K562 (cell line): ENCODE measurements around the gene USP48. TPM values are rescaled to one million over a fixed set of nuclear protein-coding genes. Genes with fewer than 3 reads are reported as not detected.

Experiments used
- EP400 ChIP-seq: fragments of 450-650 bp; IDR thresholded peaks from 2 replicates; pipeline ENCODE4 v1.6.1; 2017; ENCODE audit warnings: antibody characterized with exemption, mild to moderate bottlenecking, moderate library complexity
- EZH2 ChIP-seq: IDR thresholded peaks from 2 replicates; pipeline ENCODE4 v1.6.1; 2012; ENCODE audit warnings: low read depth, mild to moderate bottlenecking, inconsistent platforms, low read length, borderline replicate concordance
- FOS ChIP-seq: IDR thresholded peaks from 3 replicates; pipeline ENCODE4 v1.6.1; 2011; ENCODE audit not compliant: insufficient read length; ENCODE audit errors: extremely low read depth
- FUS ChIP-seq: fragments of 200-400 bp; formaldehyde crosslinking; optimal IDR thresholded peaks from 2 replicates; pipeline ENCODE3; 2017; ENCODE audit warnings: low read depth, low read length
- GTF2F1 ChIP-seq: IDR thresholded peaks from 2 replicates; pipeline ENCODE4 v1.6.1; 2011; ENCODE audit warnings: low read depth, low read length, improper control_type of control experiment
- LARP7 ChIP-seq: fragments of 450-650 bp; IDR thresholded peaks from 2 replicates; pipeline ENCODE4 v1.6.1; 2016
- MAFF ChIP-seq: IDR thresholded peaks from 2 replicates; pipeline ENCODE4 v1.6.1; 2012; ENCODE audit warnings: low read length, improper control_type of control experiment
- NFE2 ChIP-seq: IDR thresholded peaks from 2 replicates; pipeline ENCODE4 v1.6.1; 2014; ENCODE audit warnings: antibody characterized with exemption, low read depth
- OTX1 ChIP-seq: fragments of 450-650 bp; formaldehyde crosslinking; IDR thresholded peaks from 2 replicates; pipeline ENCODE4 v1.4.0; 2022; ENCODE audit warnings: mild to moderate bottlenecking
- PHTF2 ChIP-seq: fragments of 250-450 bp; sonication (Bioruptor Pico); IDR thresholded peaks from 2 replicates; pipeline ENCODE4 v1.5.0; 2021; ENCODE audit warnings: mild to moderate bottlenecking
- RBM14 ChIP-seq: fragments of 200-400 bp; formaldehyde crosslinking; IDR thresholded peaks from 2 replicates; pipeline ENCODE4 v1.6.1; 2018; ENCODE audit warnings: low read depth, mild to moderate bottlenecking, low read length, moderate library complexity, borderline replicate concordance; ENCODE audit not compliant: insufficient read depth
- RUNX1 ChIP-seq: sonication (generic); IDR thresholded peaks from 2 replicates; pipeline ENCODE4 v1.6.1; 2016; ENCODE audit warnings: antibody characterized with exemption, low read depth
- SMARCE1 ChIP-seq: fragments of 450-650 bp; IDR thresholded peaks from 2 replicates; pipeline ENCODE4 v1.7.1; 2016; ENCODE audit warnings: mild to moderate bottlenecking
- TAF1 ChIP-seq: IDR thresholded peaks from 2 replicates; pipeline ENCODE4 v1.6.1; 2011; ENCODE audit warnings: mild to moderate bottlenecking, low read length, moderate library complexity; ENCODE audit not compliant: insufficient read depth, control insufficient read depth, severe bottlenecking; ENCODE audit errors: extremely low read depth
- TOE1 ChIP-seq, 2 experiments: fragments of 450-650 bp in 1 of 2; sonication (generic) in 1 of 2; formaldehyde crosslinking in 1 of 2; IDR thresholded peaks; 2 replicates each; pipeline versions ENCODE4 v1.7.1 to v1.8.0; 2016 to 2022; ENCODE audit warnings: borderline replicate concordance in 2 of 2, mild to moderate bottlenecking in 2 of 2, antibody characterized with exemption in 1 of 2, inconsistent platforms in 1 of 2, low read depth in 1 of 2, missing genetic modification reagents in 1 of 2, moderate library complexity in 1 of 2
- WHSC1 ChIP-seq: IDR thresholded peaks from one replicate; pipeline ENCODE4 v1.6.1; 2012; ENCODE audit warnings: low read length, control low read depth, inconsistent platforms
- ZBTB7A ChIP-seq: IDR thresholded peaks from 2 replicates; pipeline ENCODE4 v1.6.1; 2011; ENCODE audit warnings: low read depth, mild to moderate bottlenecking, low read length, moderate library complexity, borderline replicate concordance; ENCODE audit not compliant: control insufficient read depth
- ZHX1 ChIP-seq: fragments of 150-350 bp; conservative IDR thresholded peaks from 2 replicates; pipeline ENCODE4 v1.6.1; 2014; ENCODE audit warnings: low read length
- ZNF23 ChIP-seq: fragments of 250-450 bp; sonication (Bioruptor Pico); IDR thresholded peaks from 2 replicates; pipeline ENCODE4 v1.4.0; 2020; ENCODE audit warnings: mild to moderate bottlenecking
- polyA plus RNA-seq, 8 experiments: library from polyadenylated mRNA; depleted of rRNA in 4 of 8; stranded (reverse) in 5 of 8; unstranded in 3 of 8; fragments of >200 nt; fragmentation: Nextera tagmentation in 2 of 8; fragmentation: Illumina TruSeq in 1 of 8; extraction: Ambion mirVana in 2 of 8; extraction: Trizol in 1 of 8; gene quantifications; 2 replicates each; pipeline versions ENCODE4 v1.2.1 to v1.2.3, GENCODE V29; 2011 to 2014; ENCODE audit warnings: inconsistent platforms in 1 of 8, missing spikeins in 1 of 8
- total RNA-seq, 7 experiments: library from RNA; depleted of rRNA in 6 of 7; stranded (reverse); fragments of >200 nt in 6 of 7; fragmentation: Illumina TruSeq in 2 of 7; extraction: Trizol in 2 of 7; gene quantifications; 2 replicates each; pipeline versions ENCODE4 v1.2.1 to v1.2.3, GENCODE V29; 2011 to 2021; ENCODE audit warnings: low replicate concordance in 1 of 7
- TF ChIP-seq, protein P1 (sequence below): fragments of 450-650 bp; IDR thresholded peaks from 2 replicates; pipeline ENCODE4 v1.6.1; 2016; ENCODE audit warnings: missing biosample characterization, missing genetic modification characterization

The USP48 gene
- total and polyA plus RNA-seq, 9 of the 15 experiments (the other 6 are each of a cell fraction or from before 2014, with no cell fraction given) = 23.3 to 123 (median 106) TPM

GRCh38 chr1:21630571-21631343 is 152.2 kb downstream of the USP48 start (continued):
- TF ChIP-seq MAFF (no peak), RBM14 (no peak), EZH2 (no peak), ZBTB7A (no peak), TAF1 (no peak), SMARCE1 (no peak), OTX1 (peak; percentile 80), GTF2F1 (no peak), FOS (no peak), PHTF2 (CRISPR knock-in tag) (no peak), EP400 (no peak), WHSC1 (no peak), TOE1 (IDR thresholded peaks at IDR 0.05; ENCODE audit: borderline replicate concordance) (no peak), TOE1 (CRISPR knock-in tag; IDR thresholded peaks at IDR 0.05; ENCODE audit: borderline replicate concordance, low read depth) (no peak), NFE2 (no peak), ZNF23 (CRISPR knock-in tag) (no peak), LARP7 (peak; percentile 33; the same call in 1 of the 2 replicates), FUS (no peak), RUNX1 (no peak), ZHX1 (no peak)
- TF ChIP-seq, protein P1, sequence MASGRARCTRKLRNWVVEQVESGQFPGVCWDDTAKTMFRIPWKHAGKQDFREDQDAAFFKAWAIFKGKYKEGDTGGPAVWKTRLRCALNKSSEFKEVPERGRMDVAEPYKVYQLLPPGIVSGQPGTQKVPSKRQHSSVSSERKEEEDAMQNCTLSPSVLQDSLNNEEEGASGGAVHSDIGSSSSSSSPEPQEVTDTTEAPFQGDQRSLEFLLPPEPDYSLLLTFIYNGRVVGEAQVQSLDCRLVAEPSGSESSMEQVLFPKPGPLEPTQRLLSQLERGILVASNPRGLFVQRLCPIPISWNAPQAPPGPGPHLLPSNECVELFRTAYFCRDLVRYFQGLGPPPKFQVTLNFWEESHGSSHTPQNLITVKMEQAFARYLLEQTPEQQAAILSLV = no peak
